GF-D8 (cell line): ENCODE results near the gene ZCCHC14.
"Not testable (repeated sequence)": the region's sequence is repeated elsewhere in the genome, so short reads cannot be mapped to it uniquely, and the experiment has no call there.

Experiments
- DNase-seq: peaks from one replicate; lab custom pipeline; 2025; lab: John Stamatoyannopoulos, UW

The ZCCHC14 gene

GRCh38 chr16:87497023-87497766 is 4.4 kb upstream of the ZCCHC14 start:
- DNase-seq = not testable (repeated sequence)

- DNase-seq = no peak
Observed at GRCh38 chr16:87496447-87496801, 3.6 kb upstream of the ZCCHC14 start.

GRCh38 chr16:87495578-87496446 is 3.0 kb upstream of the ZCCHC14 start:
- DNase-seq = no peak

- DNase-seq = no peak
Observed at GRCh38 chr16:87493608-87494280, 920 bp upstream of the ZCCHC14 start.

- no peak for DNase-seq
Observed at GRCh38 chr16:87492291-87492630, 563 bp downstream of the ZCCHC14 start.

GRCh38 chr16:87491522-87492290 is 1.1 kb downstream of the ZCCHC14 start:
- DNase-seq = no peak

- DNase-seq = peak; percentile 5
Observed at GRCh38 chr16:87490799-87491521, 1.9 kb downstream of the ZCCHC14 start.

- DNase-seq = no peak
Observed at GRCh38 chr16:87490096-87490798, 2.6 kb downstream of the ZCCHC14 start.

- no peak for DNase-seq
Observed at GRCh38 chr16:87489434-87490045, 3.3 kb downstream of the ZCCHC14 start.

GRCh38 chr16:87488960-87489359 is 3.9 kb downstream of the ZCCHC14 start:
- not testable (repeated sequence) for DNase-seq

GRCh38 chr16:87487361-87487924 is 5.4 kb downstream of the ZCCHC14 start:
- DNase-seq = no peak

- no peak for DNase-seq
Observed at GRCh38 chr16:87486713-87487247, 6.0 kb downstream of the ZCCHC14 start.

GRCh38 chr16:87486282-87486681 is 6.5 kb downstream of the ZCCHC14 start:
- no peak for DNase-seq

GRCh38 chr16:87485792-87486191 is 7.0 kb downstream of the ZCCHC14 start:
- not testable (repeated sequence) for DNase-seq

- no peak for DNase-seq
Observed at GRCh38 chr16:87484487-87485331, 8.1 kb downstream of the ZCCHC14 start.

GRCh38 chr16:87483481-87483880 is 9.3 kb downstream of the ZCCHC14 start:
- no peak for DNase-seq

- DNase-seq = not testable (repeated sequence)
Observed at GRCh38 chr16:87482670-87483069, 10.2 kb downstream of the ZCCHC14 start.

- no peak for DNase-seq
Observed at GRCh38 chr16:87482266-87482665, 10.6 kb downstream of the ZCCHC14 start.

GRCh38 chr16:87481711-87482110 is 11.1 kb downstream of the ZCCHC14 start:
- not testable (repeated sequence) for DNase-seq
